GM12864 (cell line): ENCODE data around the gene SOX11.

Experiments
- DNase-seq: peaks from one replicate; pipeline ENCODE4 v3.0.0-alpha.2; 2011; ENCODE audit warnings: low read depth
- H3K4me3 ChIP-seq: 2 replicates; pipeline ENCODE4 v1.5.1; 2011; ENCODE audit warnings: mild to moderate bottlenecking, low read depth, low read length, control low read depth
- TF ChIP-seq, protein P1 (sequence below): IDR thresholded peaks from 2 replicates; pipeline ENCODE4 v1.5.1; 2011; ENCODE audit warnings: low read depth, mild to moderate bottlenecking, moderate library complexity, low read length, control low read depth, inconsistent platforms; ENCODE audit errors: missing control alignments

Gene SOX11

DNA sequence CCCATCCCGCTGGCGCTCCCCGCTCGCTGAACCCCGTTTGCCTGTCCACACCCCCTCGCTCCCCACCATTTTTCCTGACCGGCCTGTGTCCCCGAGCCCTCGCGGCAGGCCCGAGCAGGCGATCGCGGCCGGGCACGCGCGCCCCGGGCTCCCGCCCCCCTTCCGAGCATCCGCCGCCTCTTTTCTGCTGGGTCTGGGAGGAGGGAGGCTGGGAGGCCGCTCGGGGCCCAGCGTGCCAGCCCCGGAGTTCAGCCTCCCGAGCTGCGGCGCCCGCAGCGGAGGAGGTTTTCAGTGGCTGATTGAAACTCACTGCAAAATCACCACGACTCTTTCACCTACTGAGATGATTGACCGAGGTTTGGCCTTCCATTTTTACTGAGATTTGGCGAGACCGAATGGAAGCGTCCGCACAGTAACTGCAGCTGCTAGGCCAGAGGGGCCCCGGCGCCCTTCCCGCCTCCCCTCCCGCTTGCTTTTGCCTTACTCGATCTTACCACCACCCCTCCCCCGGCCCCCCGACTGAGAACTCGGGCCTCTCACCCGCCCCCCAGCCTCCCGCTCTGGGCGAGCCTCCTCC is 4.8 kb downstream of the SOX11 start:
- TF ChIP-seq, protein P1, sequence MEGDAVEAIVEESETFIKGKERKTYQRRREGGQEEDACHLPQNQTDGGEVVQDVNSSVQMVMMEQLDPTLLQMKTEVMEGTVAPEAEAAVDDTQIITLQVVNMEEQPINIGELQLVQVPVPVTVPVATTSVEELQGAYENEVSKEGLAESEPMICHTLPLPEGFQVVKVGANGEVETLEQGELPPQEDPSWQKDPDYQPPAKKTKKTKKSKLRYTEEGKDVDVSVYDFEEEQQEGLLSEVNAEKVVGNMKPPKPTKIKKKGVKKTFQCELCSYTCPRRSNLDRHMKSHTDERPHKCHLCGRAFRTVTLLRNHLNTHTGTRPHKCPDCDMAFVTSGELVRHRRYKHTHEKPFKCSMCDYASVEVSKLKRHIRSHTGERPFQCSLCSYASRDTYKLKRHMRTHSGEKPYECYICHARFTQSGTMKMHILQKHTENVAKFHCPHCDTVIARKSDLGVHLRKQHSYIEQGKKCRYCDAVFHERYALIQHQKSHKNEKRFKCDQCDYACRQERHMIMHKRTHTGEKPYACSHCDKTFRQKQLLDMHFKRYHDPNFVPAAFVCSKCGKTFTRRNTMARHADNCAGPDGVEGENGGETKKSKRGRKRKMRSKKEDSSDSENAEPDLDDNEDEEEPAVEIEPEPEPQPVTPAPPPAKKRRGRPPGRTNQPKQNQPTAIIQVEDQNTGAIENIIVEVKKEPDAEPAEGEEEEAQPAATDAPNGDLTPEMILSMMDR = no peak
- no peak overlapping the region for H3K4me3 ChIP-seq
- DNase-seq = no peak

DNA sequence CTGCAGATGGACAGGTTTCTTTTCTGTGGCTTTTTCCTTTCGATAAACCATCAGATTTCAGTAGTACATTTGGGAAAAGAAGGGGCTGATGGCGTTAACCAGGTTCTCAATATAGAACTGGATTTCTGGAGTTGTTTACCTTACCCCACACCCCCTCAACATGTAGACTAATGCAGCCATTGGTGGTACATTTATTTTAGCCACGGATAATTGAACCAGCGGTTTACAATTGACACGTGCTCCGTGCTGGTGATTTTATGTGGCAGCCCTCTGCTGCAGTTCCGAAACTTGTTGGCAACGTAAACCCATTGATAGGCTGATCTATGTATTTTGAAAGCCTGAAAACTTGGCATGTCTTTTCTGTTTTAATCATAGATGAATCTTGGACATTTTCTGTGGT is 5.4 kb downstream of the SOX11 start:
- DNase-seq = no peak
- H3K4me3 ChIP-seq = no peak overlapping the region
- TF ChIP-seq, protein P1 = no peak

DNA sequence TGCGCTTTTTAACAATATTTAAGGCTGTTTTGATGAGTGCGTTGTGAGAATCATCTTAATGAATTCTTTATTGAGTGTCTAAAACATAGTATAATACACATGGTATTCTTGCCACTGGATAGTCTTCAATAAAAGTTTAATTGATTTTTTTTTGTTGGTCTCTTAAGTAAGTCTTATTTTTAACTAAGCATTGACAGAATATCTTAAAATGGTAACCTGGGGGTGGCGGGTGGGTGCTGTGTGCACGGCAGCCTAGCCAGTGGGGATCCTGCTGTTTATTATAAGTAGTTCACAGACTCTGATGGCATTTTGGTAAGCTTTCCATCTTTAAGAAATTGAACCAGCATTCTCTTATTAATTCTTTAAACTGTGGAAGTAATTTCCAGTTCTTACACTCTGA is 6.0 kb downstream of the SOX11 start:
- TF ChIP-seq, protein P1 = no peak
- no peak overlapping the region for H3K4me3 ChIP-seq
- DNase-seq = no peak

DNA sequence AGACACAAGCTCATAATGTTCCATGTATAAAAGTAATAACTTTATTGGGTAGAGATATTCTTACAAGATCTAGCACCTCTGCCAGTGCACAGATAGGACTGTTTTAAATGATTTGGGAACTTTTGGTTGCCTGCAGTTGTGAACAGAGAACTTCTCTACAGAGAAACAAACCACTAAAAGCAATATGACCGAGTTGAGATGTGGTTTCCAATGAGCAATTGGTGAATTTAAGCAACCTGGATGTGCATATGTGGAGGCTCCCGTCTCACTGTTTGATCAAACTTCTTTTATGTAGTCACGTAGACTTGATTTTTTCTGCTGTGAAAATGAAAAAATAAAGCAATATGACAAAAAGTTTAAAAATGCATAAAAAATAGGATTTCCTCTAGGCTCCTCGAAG is 7.8 kb downstream of the SOX11 start:
- no peak for DNase-seq
- TF ChIP-seq, protein P1 = no peak
- H3K4me3 ChIP-seq = no peak overlapping the region

DNA sequence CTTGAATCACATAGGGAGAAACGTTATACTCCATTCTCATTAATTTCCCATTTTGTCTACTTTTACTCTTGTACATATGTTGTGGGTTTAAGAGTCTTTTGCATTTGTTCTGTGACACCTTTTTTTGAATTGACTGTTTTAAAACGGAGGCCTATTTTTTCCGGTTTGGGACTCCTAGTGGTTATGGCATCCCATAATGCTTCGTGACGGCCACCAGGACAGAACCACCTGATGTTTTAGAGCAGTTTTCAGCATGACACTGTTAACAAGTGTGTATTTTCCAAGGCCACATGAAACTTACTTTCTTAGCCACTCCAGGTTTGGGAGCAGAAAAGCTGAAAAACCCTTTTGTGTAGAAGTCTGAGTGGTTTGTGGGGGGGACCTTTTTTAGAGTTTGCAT is 8.4 kb downstream of the SOX11 start:
- TF ChIP-seq, protein P1 = no peak
- no peak overlapping the region for H3K4me3 ChIP-seq
- no peak for DNase-seq

DNA sequence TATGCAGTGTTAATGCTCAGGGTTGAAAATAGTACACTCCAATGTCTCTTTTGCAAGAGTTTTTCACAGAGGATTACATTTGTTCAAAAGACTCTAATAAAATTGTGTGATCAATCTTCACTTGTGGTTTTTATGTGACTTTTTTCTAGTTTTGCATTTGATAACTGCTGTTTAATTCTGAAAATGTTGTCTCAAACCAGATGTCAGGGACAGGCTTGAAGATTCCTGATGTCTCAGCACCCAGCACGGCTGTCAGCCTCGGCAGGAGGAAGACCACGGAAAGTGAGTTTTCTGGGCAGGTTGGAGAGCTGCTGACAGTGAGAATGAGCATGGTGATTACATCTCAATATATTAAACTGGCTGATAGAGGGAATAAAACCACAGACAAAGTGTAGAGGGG is 9.1 kb downstream of the SOX11 start:
- no peak overlapping the region for H3K4me3 ChIP-seq
- TF ChIP-seq, protein P1 = no peak
- DNase-seq = no peak

DNA sequence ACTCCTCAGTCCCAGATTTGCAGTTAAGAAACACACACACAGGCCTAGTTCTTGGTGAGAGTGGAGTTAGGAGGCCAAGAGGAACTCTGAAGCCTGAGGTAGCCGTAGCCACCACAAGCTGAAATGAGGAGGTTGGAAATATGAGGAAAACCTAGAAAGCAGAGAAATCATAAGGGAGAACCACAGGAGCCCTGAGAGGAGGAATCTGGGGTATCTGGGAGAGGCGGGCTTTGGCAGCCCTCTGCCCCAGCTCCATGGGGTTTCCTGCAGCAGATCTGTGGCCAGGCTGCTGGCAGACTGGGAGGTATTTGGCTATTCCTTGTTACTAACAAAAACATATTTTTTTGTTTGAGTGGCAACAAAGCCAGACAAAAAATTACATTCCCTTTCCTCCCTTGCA is 11.0 kb downstream of the SOX11 start:
- TF ChIP-seq, protein P1 = no peak
- DNase-seq = no peak
- no peak overlapping the region for H3K4me3 ChIP-seq
